ENCODE measurements around the gene CHP2. TPM values are rescaled to one million over a fixed set of nuclear protein-coding genes. Genes with fewer than 3 reads are reported as not detected.

Gene CHP2
- total RNA-seq, 2 experiments from 2014 or later = not detected

GRCh38 chr16:23755484-23755809 lies 621 bp downstream of the CHP2 start:
- H3K36me3 Mint-ChIP-seq (ENCODE audit: low read depth) = no peaks in the 10 kb centered on the region
- H3K27me3 Mint-ChIP-seq = peaks cover 43% of the 10 kb centered on the region
- CTCF ChIA-PET = no interaction called here
- H3K9me3 Mint-ChIP-seq = no peaks in the 10 kb centered on the region
- no peak overlapping the region for H3K4me3 Mint-ChIP-seq
- ATAC-seq = no peak
- TF ChIP-seq, protein P1, sequence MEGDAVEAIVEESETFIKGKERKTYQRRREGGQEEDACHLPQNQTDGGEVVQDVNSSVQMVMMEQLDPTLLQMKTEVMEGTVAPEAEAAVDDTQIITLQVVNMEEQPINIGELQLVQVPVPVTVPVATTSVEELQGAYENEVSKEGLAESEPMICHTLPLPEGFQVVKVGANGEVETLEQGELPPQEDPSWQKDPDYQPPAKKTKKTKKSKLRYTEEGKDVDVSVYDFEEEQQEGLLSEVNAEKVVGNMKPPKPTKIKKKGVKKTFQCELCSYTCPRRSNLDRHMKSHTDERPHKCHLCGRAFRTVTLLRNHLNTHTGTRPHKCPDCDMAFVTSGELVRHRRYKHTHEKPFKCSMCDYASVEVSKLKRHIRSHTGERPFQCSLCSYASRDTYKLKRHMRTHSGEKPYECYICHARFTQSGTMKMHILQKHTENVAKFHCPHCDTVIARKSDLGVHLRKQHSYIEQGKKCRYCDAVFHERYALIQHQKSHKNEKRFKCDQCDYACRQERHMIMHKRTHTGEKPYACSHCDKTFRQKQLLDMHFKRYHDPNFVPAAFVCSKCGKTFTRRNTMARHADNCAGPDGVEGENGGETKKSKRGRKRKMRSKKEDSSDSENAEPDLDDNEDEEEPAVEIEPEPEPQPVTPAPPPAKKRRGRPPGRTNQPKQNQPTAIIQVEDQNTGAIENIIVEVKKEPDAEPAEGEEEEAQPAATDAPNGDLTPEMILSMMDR (IDR thresholded peaks at IDR 0.05) = no peak
- POLR2A ChIA-PET = no interaction called here
- H3K27ac Mint-ChIP-seq = no peak overlapping the region
- H3K4me1 Mint-ChIP-seq (ENCODE audit: low read depth) = no peaks in the 10 kb centered on the region
- no peak for DNase-seq
- intact Hi-C loops (cut with micrococcal nuclease) = no loop called here

- TF ChIP-seq, protein P1 (IDR thresholded peaks at IDR 0.05) = no peak
- Mint-ChIP-seq H3K27ac (no peak overlapping the region), H3K36me3 (ENCODE audit: low read depth) (no peaks in the 10 kb centered on the region), H3K9me3 (no peaks in the 10 kb centered on the region), H3K4me3 (no peak overlapping the region), H3K4me1 (ENCODE audit: low read depth) (no peaks in the 10 kb centered on the region), H3K27me3 (peaks cover 42% of the 10 kb centered on the region)
- intact Hi-C loops (cut with micrococcal nuclease) = no loop called here
- DNase-seq (no peak), ATAC-seq (no peak)
- ChIA-PET POLR2A (no interaction called here), CTCF (no interaction called here)
Observed at GRCh38 chr16:23757116-23757515, 2.3 kb downstream of the CHP2 start.

DNA sequence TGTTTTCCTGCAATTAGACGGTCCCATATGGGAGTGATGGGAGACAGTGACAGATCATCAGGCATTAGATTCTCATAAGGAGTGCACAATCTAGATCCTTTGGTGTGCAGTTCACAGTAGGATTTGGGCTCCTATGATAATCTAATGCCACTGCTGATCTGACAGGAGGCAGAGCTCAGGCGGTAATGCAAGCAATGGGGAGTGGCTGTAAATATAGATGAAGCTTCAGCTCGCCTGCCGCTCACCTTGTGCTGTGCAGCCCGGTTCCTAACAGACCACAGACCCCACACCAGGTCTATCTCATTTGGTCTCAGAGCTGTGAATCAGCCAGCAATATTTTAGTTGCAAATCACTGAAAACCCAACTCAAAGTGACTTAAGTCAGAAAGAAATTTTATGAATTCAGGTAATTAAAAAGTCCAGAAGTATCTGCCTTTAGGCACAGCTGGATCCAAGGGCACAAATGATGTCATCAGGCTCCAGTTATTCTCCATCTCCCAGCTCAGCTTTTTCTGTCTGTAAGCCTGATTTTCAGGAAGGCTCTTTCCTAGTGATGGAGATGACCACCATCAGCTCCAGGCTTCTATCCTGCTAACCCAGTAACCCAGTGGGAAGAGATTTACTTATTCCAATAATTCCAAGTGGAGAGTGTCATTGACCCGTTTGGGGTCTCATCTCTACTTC lies 3.3 kb downstream of the CHP2 start:
- no peak for DNase-seq
- no peaks in the 10 kb centered on the region for H3K36me3 Mint-ChIP-seq (ENCODE audit: low read depth)
- peaks cover 42% of the 10 kb centered on the region for H3K27me3 Mint-ChIP-seq
- H3K9me3 Mint-ChIP-seq = no peaks in the 10 kb centered on the region
- CTCF ChIA-PET = no interaction called here
- TF ChIP-seq, protein P1 (IDR thresholded peaks at IDR 0.05) = no peak
- H3K4me3 Mint-ChIP-seq = no peak overlapping the region
- no peak overlapping the region for H3K27ac Mint-ChIP-seq
- no peaks in the 10 kb centered on the region for H3K4me1 Mint-ChIP-seq (ENCODE audit: low read depth)
- ATAC-seq = no peak
- intact Hi-C loops (cut with micrococcal nuclease) = no loop called here
- POLR2A ChIA-PET = interaction anchor here (1.1 kb wide), 1 partner anchor 22 kb away, joined by 4 read pairs; no protein-coding TSS in a partner anchor

DNA sequence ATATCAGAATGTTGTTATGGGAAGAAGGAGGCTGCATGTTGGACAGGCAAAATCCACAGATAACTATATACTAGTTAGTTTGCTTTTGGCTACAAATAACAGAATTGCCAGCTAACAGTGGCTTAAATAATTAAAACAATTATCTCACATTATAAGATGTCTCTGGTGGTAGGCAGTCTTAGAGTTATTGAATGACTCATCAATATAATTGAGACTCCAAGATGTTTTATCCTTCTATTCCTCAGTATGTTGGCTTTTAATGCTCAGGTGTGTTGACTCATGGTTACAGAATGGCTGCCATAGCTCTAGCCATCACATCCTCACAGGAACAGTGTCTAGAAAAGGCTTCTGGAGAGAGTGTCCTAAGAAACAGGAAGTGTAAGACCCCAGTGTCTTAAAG lies 11.1 kb downstream of the CHP2 start:
- ChIA-PET CTCF (no interaction called here), POLR2A (no interaction called here)
- no peaks in the 10 kb centered on the region for H3K4me1 Mint-ChIP-seq (ENCODE audit: low read depth)
- TF ChIP-seq, protein P1 (IDR thresholded peaks at IDR 0.05) = no peak
- no peak for DNase-seq
- no peak overlapping the region for H3K4me3 Mint-ChIP-seq
- no peaks in the 10 kb centered on the region for H3K36me3 Mint-ChIP-seq (ENCODE audit: low read depth)
- no peak overlapping the region for H3K27ac Mint-ChIP-seq
- ATAC-seq = no peak
- intact Hi-C loops (cut with micrococcal nuclease) = no loop called here
- H3K27me3 Mint-ChIP-seq = peaks cover 4% of the 10 kb centered on the region
- H3K9me3 Mint-ChIP-seq = no peaks in the 10 kb centered on the region

- TF ChIP-seq, protein P1 (IDR thresholded peaks at IDR 0.05) = no peak
- Mint-ChIP-seq H3K4me1 (ENCODE audit: low read depth) (no peaks in the 10 kb centered on the region), H3K36me3 (ENCODE audit: low read depth) (no peaks in the 10 kb centered on the region)
Observed at GRCh38 chr16:23768581-23768980, 13.8 kb downstream of the CHP2 start.

More at GRCh38 chr16:23768581-23768980, 13.8 kb downstream of the CHP2 start:
- no peak for ATAC-seq
- Mint-ChIP-seq H3K9me3 (no peaks in the 10 kb centered on the region), H3K4me3 (no peak overlapping the region), H3K27ac (no peak overlapping the region), H3K27me3 (no peaks in the 10 kb centered on the region)
- no peak for DNase-seq
- POLR2A ChIA-PET = no interaction called here
- intact Hi-C loops (cut with micrococcal nuclease) = no loop called here
- CTCF ChIA-PET = no interaction called here

All from activated CD8-positive, alpha-beta T cell treated with anti-CD3 and anti-CD28 coated beads for 36 hours (primary cell).